Mesendoderm (in vitro differentiated cells): ENCODE measurements around the gene CUX1.
A peak's percentile ranks its signal among the peaks of the same experiment; 100 is the strongest.

ENCODE experiments used
- DNase-seq: peaks from one replicate; pipeline ENCODE4 v3.0.0; 2013
- H2AK5ac ChIP-seq: 2 replicates; pipeline ENCODE4 v1.6.1; 2013; ENCODE audit warnings: low read length, inconsistent platforms
- H2BK120ac ChIP-seq: 2 replicates; pipeline ENCODE4 v1.6.1; 2013; ENCODE audit warnings: low read depth, mild to moderate bottlenecking, low read length, moderate library complexity, mixed read lengths
- H2BK15ac ChIP-seq: replicated peaks from 2 replicates; pipeline ENCODE4 v1.6.1; 2013; ENCODE audit warnings: low read depth, mild to moderate bottlenecking, moderate library complexity
- H2BK5ac ChIP-seq: 2 replicates; pipeline ENCODE4 v1.6.1; 2013; ENCODE audit warnings: low read length, inconsistent platforms
- H3K18ac ChIP-seq: 2 replicates; pipeline ENCODE4 v1.6.1; 2013; ENCODE audit warnings: mild to moderate bottlenecking, low read length, mixed read lengths
- H3K23ac ChIP-seq: one replicate; pipeline ENCODE4 v1.6.1; 2013; ENCODE audit warnings: low read length
- H3K27ac ChIP-seq: 2 replicates; pipeline ENCODE4 v1.5.1; 2013; ENCODE audit warnings: low read depth, mild to moderate bottlenecking, inconsistent platforms, low read length, moderate library complexity
- H3K27me3 ChIP-seq: 2 replicates; pipeline ENCODE4 v1.6.1; 2013; ENCODE audit warnings: low read length, control low read depth, mild to moderate bottlenecking, inconsistent platforms; ENCODE audit not compliant: insufficient read depth, poor library complexity
- H3K36me3 ChIP-seq: 2 replicates; pipeline ENCODE4 v1.6.1; 2013; ENCODE audit warnings: low read length, inconsistent platforms; ENCODE audit not compliant: control insufficient read depth, insufficient read depth
- H3K4ac ChIP-seq: one replicate; pipeline ENCODE4 v1.6.1; 2013; ENCODE audit warnings: low read depth, mild to moderate bottlenecking, low read length, moderate library complexity
- H3K4me1 ChIP-seq: 2 replicates; pipeline ENCODE4 v1.6.1; 2013; ENCODE audit warnings: low read depth, low read length, inconsistent platforms; ENCODE audit not compliant: control insufficient read depth
- H3K4me2 ChIP-seq: 2 replicates; pipeline ENCODE4 v1.6.1; 2013; ENCODE audit warnings: low read length
- H3K4me3 ChIP-seq: 2 replicates; pipeline ENCODE4 v1.5.1; 2013; ENCODE audit warnings: mild to moderate bottlenecking, low read length
- H3K56ac ChIP-seq: one replicate; pipeline ENCODE4 v1.6.1; 2013; ENCODE audit warnings: low read length
- H3K79me1 ChIP-seq: 2 replicates; pipeline ENCODE4 v1.6.1; 2013; ENCODE audit warnings: low read length, inconsistent platforms
- H3K79me2 ChIP-seq: 2 replicates; pipeline ENCODE4 v1.6.1; 2013; ENCODE audit warnings: mild to moderate bottlenecking, low read length; ENCODE audit not compliant: control insufficient read depth, insufficient read depth
- H3K9ac ChIP-seq: 2 replicates; pipeline ENCODE4 v1.6.1; 2013; ENCODE audit warnings: low read length, inconsistent platforms
- H4K5ac ChIP-seq: one replicate; pipeline ENCODE4 v1.6.1; 2013; ENCODE audit warnings: low read length
- H4K8ac ChIP-seq: one replicate; pipeline ENCODE4 v1.6.1; 2013; ENCODE audit warnings: low read depth, mild to moderate bottlenecking, control low read depth, low read length, moderate library complexity
- WGBS: extraction: QIAGEN DNeasy Blood & Tissue Kit; methylation state at CpG from one replicate; pipeline ENCODE4 v1.1.7; 2013; ENCODE audit warnings: low lambda C conversion rate, missing lambda C conversion rate; ENCODE audit not compliant: insufficient coverage; ENCODE audit errors: extremely low coverage; 5-methylcytosine and 5-hydroxymethylcytosine counted together

The CUX1 gene

GRCh38 chr7:101915000-101915399 lies 97.6 kb downstream of the CUX1 start:
- Histone ChIP-seq H4K5ac (no peak overlapping the region), H3K4me2 (no peak overlapping the region), H3K79me2 (peaks cover 81% of the 10 kb centered on the region), H2BK15ac (no peak overlapping the region), H2BK120ac (no peak overlapping the region), H3K79me1 (peaks cover 27% of the 10 kb centered on the region), H3K4ac (no peak overlapping the region), H3K36me3 (peaks cover 4% of the 10 kb centered on the region), H3K18ac (no peak overlapping the region), H3K9ac (no peak overlapping the region), H3K23ac (no peak overlapping the region), H3K56ac (peak overlapping the region; percentile 31), H3K27me3 (no peaks in the 10 kb centered on the region), H3K4me3 (no peak overlapping the region), H4K8ac (no peak overlapping the region), H2AK5ac (no peak overlapping the region), H2BK5ac (no peak overlapping the region), H3K4me1 (peaks cover 2% of the 10 kb centered on the region), H3K27ac (no peak overlapping the region)
- WGBS, result no CpG with 5 or more reads among the region's 15 CpGs
- DNase-seq, result peak; percentile 44

- no peak overlapping the region for H3K4me3 ChIP-seq
- peaks cover 4% of the 10 kb centered on the region for H3K36me3 ChIP-seq
- H2BK15ac ChIP-seq, result no peak overlapping the region
- no CpG with 5 or more reads among the region's 31 CpGs for WGBS
- no peak overlapping the region for H3K23ac ChIP-seq
- H3K9ac ChIP-seq, result no peak overlapping the region
- no peak overlapping the region for H3K18ac ChIP-seq
- H3K4me1 ChIP-seq, result peaks cover 2% of the 10 kb centered on the region
- H3K27ac ChIP-seq, result no peak overlapping the region
- H3K4me2 ChIP-seq, result no peak overlapping the region
- H3K27me3 ChIP-seq, result no peaks in the 10 kb centered on the region
- H2AK5ac ChIP-seq, result no peak overlapping the region
- H3K4ac ChIP-seq, result no peak overlapping the region
- H2BK5ac ChIP-seq, result no peak overlapping the region
- peaks cover 30% of the 10 kb centered on the region for H3K79me1 ChIP-seq
- H4K8ac ChIP-seq, result no peak overlapping the region
- no peak for DNase-seq
- no peak overlapping the region for H2BK120ac ChIP-seq
- no peak overlapping the region for H3K56ac ChIP-seq
- H4K5ac ChIP-seq, result no peak overlapping the region
- peaks cover 76% of the 10 kb centered on the region for H3K79me2 ChIP-seq
These were observed 98.8 kb downstream of the CUX1 start for GRCh38 chr7:101916041-101916800.

GRCh38 chr7:101916876-101917275 lies 99.5 kb downstream of the CUX1 start:
- no peaks in the 10 kb centered on the region for H3K27me3 ChIP-seq
- H3K4me1 ChIP-seq, result peaks cover 2% of the 10 kb centered on the region
- H3K56ac ChIP-seq, result no peak overlapping the region
- H3K4me2 ChIP-seq, result no peak overlapping the region
- no peak for DNase-seq
- no peak overlapping the region for H3K23ac ChIP-seq
- peaks cover 74% of the 10 kb centered on the region for H3K79me2 ChIP-seq
- H4K5ac ChIP-seq, result no peak overlapping the region
- H2BK15ac ChIP-seq, result no peak overlapping the region
- H3K36me3 ChIP-seq, result peaks cover 4% of the 10 kb centered on the region
- no peak overlapping the region for H2BK5ac ChIP-seq
- no peak overlapping the region for H3K4ac ChIP-seq
- H3K4me3 ChIP-seq, result no peak overlapping the region
- no peak overlapping the region for H2BK120ac ChIP-seq
- H4K8ac ChIP-seq, result no peak overlapping the region
- no peak overlapping the region for H3K9ac ChIP-seq
- H2AK5ac ChIP-seq, result no peak overlapping the region
- H3K18ac ChIP-seq, result no peak overlapping the region
- H3K79me1 ChIP-seq, result peaks cover 30% of the 10 kb centered on the region
- no peak overlapping the region for H3K27ac ChIP-seq
- no CpG with 5 or more reads among the region's 15 CpGs for WGBS

DNA sequence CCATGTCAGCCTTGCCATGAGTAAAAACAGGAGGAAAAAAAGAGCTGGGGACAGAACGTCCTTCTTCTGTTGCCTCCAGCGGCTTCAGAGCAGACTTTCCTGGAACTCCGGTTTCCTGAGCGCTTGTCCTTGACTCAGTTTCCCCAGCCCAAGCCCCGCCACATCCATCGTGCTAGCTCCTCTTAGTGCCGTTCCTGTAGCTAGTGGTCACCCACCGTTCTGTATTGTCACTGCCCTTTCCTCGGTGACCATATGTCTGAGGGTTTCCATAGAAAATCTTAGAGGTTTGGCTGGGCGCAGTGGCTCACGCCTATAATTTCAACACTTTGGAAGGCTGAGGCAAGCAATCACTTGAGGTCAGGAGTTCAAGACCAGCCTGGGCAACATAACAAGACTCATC lies 100.1 kb downstream of the CUX1 start:
- peaks cover 74% of the 10 kb centered on the region for H3K79me2 ChIP-seq
- H2BK15ac ChIP-seq, result no peak overlapping the region
- H3K27me3 ChIP-seq, result no peaks in the 10 kb centered on the region
- no peak overlapping the region for H3K9ac ChIP-seq
- peaks cover 29% of the 10 kb centered on the region for H3K79me1 ChIP-seq
- no peak overlapping the region for H3K27ac ChIP-seq
- H3K4me1 ChIP-seq, result peaks cover 4% of the 10 kb centered on the region
- no peak overlapping the region for H4K5ac ChIP-seq
- peaks cover 4% of the 10 kb centered on the region for H3K36me3 ChIP-seq
- H2BK120ac ChIP-seq, result no peak overlapping the region
- no peak overlapping the region for H4K8ac ChIP-seq
- no peak overlapping the region for H3K18ac ChIP-seq
- no peak for DNase-seq
- no peak overlapping the region for H2BK5ac ChIP-seq
- H2AK5ac ChIP-seq, result no peak overlapping the region
- H3K4me2 ChIP-seq, result no peak overlapping the region
- no peak overlapping the region for H3K4ac ChIP-seq
- no peak overlapping the region for H3K4me3 ChIP-seq
- H3K56ac ChIP-seq, result no peak overlapping the region
- WGBS, result no CpG with 5 or more reads among the region's 11 CpGs
- no peak overlapping the region for H3K23ac ChIP-seq

GRCh38 chr7:101918426-101918825 lies 101.0 kb downstream of the CUX1 start:
- Histone ChIP-seq H2BK15ac (no peak overlapping the region), H3K23ac (no peak overlapping the region), H3K79me1 (peaks cover 30% of the 10 kb centered on the region), H2AK5ac (no peak overlapping the region), H2BK120ac (no peak overlapping the region), H4K8ac (no peak overlapping the region), H3K27me3 (no peaks in the 10 kb centered on the region), H3K79me2 (peaks cover 74% of the 10 kb centered on the region), H3K27ac (no peak overlapping the region), H3K4ac (no peak overlapping the region), H3K9ac (no peak overlapping the region), H3K4me2 (no peak overlapping the region), H3K36me3 (peaks cover 4% of the 10 kb centered on the region), H3K56ac (no peak overlapping the region), H4K5ac (no peak overlapping the region), H2BK5ac (no peak overlapping the region), H3K4me1 (peaks cover 2% of the 10 kb centered on the region), H3K18ac (no peak overlapping the region), H3K4me3 (no peak overlapping the region)
- no peak for DNase-seq
- no CpG with 5 or more reads among the region's 9 CpGs for WGBS
